Measurements from ENCODE around the gene KDM2B.

DNA sequence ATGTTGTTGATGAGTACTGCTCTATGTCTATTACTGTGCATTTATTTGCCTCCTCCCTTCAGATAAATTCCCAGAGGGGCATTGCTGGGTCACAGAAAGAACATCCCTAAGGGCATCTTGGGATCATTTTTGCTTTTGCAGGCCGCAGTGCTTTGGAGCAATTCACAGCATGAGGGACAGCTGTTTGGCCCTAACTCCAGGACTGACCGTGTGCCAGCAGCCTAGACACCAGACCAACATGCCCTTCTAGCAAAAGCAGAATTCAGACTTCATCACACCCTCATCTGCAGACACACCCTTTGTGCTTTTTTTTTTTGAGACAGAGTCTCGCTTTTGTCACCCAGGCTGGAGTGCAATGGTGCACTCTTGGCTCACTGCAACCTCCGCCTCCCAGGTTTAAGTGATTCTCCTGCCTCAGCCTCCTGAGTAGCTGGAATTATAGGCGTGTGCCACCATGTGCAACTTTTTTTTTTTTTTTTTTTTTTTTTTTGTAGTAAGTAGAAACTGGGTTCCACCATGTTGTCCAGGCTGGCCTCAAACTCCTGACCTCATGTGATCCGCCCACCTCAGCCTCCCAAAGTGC lies 149.9 kb downstream of the KDM2B start:
- TF ChIP-seq, protein P1, sequence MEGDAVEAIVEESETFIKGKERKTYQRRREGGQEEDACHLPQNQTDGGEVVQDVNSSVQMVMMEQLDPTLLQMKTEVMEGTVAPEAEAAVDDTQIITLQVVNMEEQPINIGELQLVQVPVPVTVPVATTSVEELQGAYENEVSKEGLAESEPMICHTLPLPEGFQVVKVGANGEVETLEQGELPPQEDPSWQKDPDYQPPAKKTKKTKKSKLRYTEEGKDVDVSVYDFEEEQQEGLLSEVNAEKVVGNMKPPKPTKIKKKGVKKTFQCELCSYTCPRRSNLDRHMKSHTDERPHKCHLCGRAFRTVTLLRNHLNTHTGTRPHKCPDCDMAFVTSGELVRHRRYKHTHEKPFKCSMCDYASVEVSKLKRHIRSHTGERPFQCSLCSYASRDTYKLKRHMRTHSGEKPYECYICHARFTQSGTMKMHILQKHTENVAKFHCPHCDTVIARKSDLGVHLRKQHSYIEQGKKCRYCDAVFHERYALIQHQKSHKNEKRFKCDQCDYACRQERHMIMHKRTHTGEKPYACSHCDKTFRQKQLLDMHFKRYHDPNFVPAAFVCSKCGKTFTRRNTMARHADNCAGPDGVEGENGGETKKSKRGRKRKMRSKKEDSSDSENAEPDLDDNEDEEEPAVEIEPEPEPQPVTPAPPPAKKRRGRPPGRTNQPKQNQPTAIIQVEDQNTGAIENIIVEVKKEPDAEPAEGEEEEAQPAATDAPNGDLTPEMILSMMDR (IDR thresholded peaks at IDR 0.05; ENCODE audit: low read length) = no peak
- no peak for TF ChIP-seq EZH2 (optimal IDR thresholded peaks at IDR 0.05; ENCODE audit: low read depth, low read length)

All from MM.1S (cell line).